ENCODE measurements around the gene POMT2. TPM values are rescaled to one million over a fixed set of nuclear protein-coding genes. Genes with fewer than 3 reads are reported as not detected.

Gene POMT2
- total and polyA plus RNA-seq, 2 donors (not counting 3 experiments of a cell fraction or from before 2014, with no cell fraction given), result 19.5 to 48.2 TPM

DNA sequence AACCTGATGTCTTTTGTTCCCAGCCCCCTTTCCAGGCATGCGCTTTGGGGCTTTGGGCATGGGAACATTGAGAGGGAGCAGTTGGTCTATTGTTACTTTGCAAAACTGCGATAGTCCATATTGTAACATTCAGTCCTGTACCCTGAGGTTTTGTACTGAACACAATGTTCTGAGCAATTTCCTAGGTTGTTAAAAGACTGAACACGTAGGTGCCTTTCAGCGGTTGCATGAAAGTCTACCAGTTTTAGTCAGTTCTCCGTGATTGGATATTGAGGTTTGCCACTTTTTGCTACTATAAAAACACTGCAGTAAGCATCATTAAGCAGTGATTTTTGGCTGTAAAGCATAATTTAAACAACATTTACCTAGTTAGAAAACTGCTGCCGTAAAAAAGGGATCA is 69.8 kb downstream of the POMT2 start:
- no peak overlapping the region for H3K27ac ChIP-seq (ENCODE audit: insufficient read depth, low read depth, low read length)
- ChIA-PET POLR2A (no interaction called here), CTCF (no interaction called here)
- TF ChIP-seq POLR2A (IDR thresholded peaks at IDR 0.05; ENCODE audit: low read depth, low read length), result no peak
- TF ChIP-seq POLR2AphosphoS5 (IDR thresholded peaks at IDR 0.05; ENCODE audit: insufficient read depth, low read depth, low read length), result no peak
- TF ChIP-seq GATA2 (IDR thresholded peaks at IDR 0.05; ENCODE audit: insufficient read depth, insufficient read length, low read depth, low read length), result no peak
- no peak for TF ChIP-seq FOS (IDR thresholded peaks at IDR 0.05; ENCODE audit: borderline replicate concordance, insufficient read depth, low read length)
- DNase-seq (ENCODE audit: low read depth, low spot score) (no peak), FAIRE-seq (no peak)
- H3K9me3 ChIP-seq (replicated peaks; ENCODE audit: control insufficient read depth, insufficient read depth, low read length), result no peaks in the 10 kb centered on the region
- H3K9me1 ChIP-seq (replicated peaks; ENCODE audit: control insufficient read depth, extremely low read depth, insufficient read depth, low read length), result no peaks in the 10 kb centered on the region
- H3K4me2 ChIP-seq (ENCODE audit: insufficient read depth, low read length), result no peak overlapping the region
- no peaks in the 10 kb centered on the region for H3K36me3 ChIP-seq (ENCODE audit: control insufficient read depth in 2 of 2, extremely low read depth in 1 of 2, insufficient read depth in 2 of 2, low read length in 2 of 2)
- H2AFZ ChIP-seq (ENCODE audit: low read depth, low read length), result no peak overlapping the region
- H3K27me3 ChIP-seq (ENCODE audit: control insufficient read depth in 2 of 2, insufficient read depth in 2 of 2, low read length in 2 of 2), result no peaks in the 10 kb centered on the region
- intact Hi-C loops (cut with micrococcal nuclease), result no loop called here
- no peak overlapping the region for H3K9ac ChIP-seq (replicated peaks; ENCODE audit: extremely low read depth, insufficient read depth, low read length)
- dilution Hi-C loops (cut with MboI; ENCODE audit: extremely low pct_ligation_motif_present, low sequenced_read_pairs), result no loop called here
- H3K4me1 ChIP-seq (ENCODE audit: control insufficient read depth, extremely low read depth, insufficient read depth, low read length), result no peaks in the 10 kb centered on the region
- no peak overlapping the region for H3K4me3 ChIP-seq (replicated peaks in 1 of 3; ENCODE audit: insufficient read depth in 1 of 3, low read depth in 1 of 3, low read length in 3 of 3)
- no peaks in the 10 kb centered on the region for H4K20me1 ChIP-seq (replicated peaks; ENCODE audit: control insufficient read depth, extremely low read depth, insufficient read depth, low read length)
- no TSS peak for BruUV-seq (replicated peaks)
- no peaks in the 10 kb centered on the region for H3K79me2 ChIP-seq (ENCODE audit: control insufficient read depth, insufficient read depth, low read length)

DNA sequence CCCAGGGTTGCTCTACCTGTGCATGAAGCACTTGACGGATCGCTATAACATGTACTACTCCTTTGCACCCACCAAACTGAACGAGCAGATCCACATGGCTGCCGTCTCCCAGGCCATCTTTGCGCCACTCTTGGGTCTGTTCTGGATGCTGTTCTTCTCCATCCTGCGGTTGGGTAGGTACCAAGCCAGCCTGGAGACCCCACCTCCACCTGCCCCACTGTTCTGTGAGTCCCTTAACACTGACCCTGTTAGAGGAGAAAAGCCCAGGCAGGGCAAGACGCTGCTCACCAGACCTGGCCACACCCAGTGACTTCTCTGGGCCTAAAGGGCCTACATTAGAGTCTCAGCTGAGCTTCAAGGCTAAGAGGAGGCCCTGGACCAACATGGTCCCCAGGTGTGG is 71.4 kb downstream of the POMT2 start:
- H3K27me3 ChIP-seq (ENCODE audit: control insufficient read depth in 2 of 2, insufficient read depth in 2 of 2, low read length in 2 of 2), result no peaks in the 10 kb centered on the region
- TF ChIP-seq JUN (IDR thresholded peaks at IDR 0.05; ENCODE audit: borderline replicate concordance, insufficient read depth, insufficient read length, low read depth) (no peak), POLR2AphosphoS5 (IDR thresholded peaks at IDR 0.05; ENCODE audit: insufficient read depth, low read depth, low read length) (no peak), MYC (IDR thresholded peaks at IDR 0.05; ENCODE audit: low read depth, low read length) (no peak), FOS (IDR thresholded peaks at IDR 0.05; ENCODE audit: borderline replicate concordance, insufficient read depth, low read length) (no peak), EZH2 (IDR thresholded peaks at IDR 0.05; ENCODE audit: borderline replicate concordance, low read depth, low read length, severe bottlenecking) (no peak), POLR2A (IDR thresholded peaks at IDR 0.05; ENCODE audit: low read depth, low read length) (no peak), GATA2 (IDR thresholded peaks at IDR 0.05; ENCODE audit: insufficient read depth, insufficient read length, low read depth, low read length) (no peak)
- TF ChIP-seq, protein P1, sequence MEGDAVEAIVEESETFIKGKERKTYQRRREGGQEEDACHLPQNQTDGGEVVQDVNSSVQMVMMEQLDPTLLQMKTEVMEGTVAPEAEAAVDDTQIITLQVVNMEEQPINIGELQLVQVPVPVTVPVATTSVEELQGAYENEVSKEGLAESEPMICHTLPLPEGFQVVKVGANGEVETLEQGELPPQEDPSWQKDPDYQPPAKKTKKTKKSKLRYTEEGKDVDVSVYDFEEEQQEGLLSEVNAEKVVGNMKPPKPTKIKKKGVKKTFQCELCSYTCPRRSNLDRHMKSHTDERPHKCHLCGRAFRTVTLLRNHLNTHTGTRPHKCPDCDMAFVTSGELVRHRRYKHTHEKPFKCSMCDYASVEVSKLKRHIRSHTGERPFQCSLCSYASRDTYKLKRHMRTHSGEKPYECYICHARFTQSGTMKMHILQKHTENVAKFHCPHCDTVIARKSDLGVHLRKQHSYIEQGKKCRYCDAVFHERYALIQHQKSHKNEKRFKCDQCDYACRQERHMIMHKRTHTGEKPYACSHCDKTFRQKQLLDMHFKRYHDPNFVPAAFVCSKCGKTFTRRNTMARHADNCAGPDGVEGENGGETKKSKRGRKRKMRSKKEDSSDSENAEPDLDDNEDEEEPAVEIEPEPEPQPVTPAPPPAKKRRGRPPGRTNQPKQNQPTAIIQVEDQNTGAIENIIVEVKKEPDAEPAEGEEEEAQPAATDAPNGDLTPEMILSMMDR (IDR thresholded peaks at IDR 0.05; ENCODE audit: extremely low read depth in 1 of 2, insufficient read depth in 1 of 2, low read depth in 1 of 2, low read length in 2 of 2), result no peak
- TF ChIP-seq, protein P2, sequence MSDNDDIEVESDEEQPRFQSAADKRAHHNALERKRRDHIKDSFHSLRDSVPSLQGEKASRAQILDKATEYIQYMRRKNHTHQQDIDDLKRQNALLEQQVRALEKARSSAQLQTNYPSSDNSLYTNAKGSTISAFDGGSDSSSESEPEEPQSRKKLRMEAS (IDR thresholded peaks at IDR 0.05; ENCODE audit: insufficient read depth, insufficient read length), result no peak
- FAIRE-seq, result no peak
- no peaks in the 10 kb centered on the region for H3K4me1 ChIP-seq (ENCODE audit: control insufficient read depth, extremely low read depth, insufficient read depth, low read length)
- ChIA-PET POLR2A (no interaction called here), CTCF (interaction anchor here (0.9 to 1.1 kb wide), 2 partner anchors 15 to 67 kb away, joined by 3 to 4 read pairs; no protein-coding TSS in a partner anchor)
- DNase-seq (ENCODE audit: low read depth, low spot score), result no peak
- H3K4me2 ChIP-seq (ENCODE audit: insufficient read depth, low read length), result no peak overlapping the region
- no peaks in the 10 kb centered on the region for H3K79me2 ChIP-seq (ENCODE audit: control insufficient read depth, insufficient read depth, low read length)
- H3K9me3 ChIP-seq (replicated peaks; ENCODE audit: control insufficient read depth, insufficient read depth, low read length), result no peaks in the 10 kb centered on the region
- BruUV-seq (replicated peaks), result no TSS peak
- H3K27ac ChIP-seq (ENCODE audit: insufficient read depth, low read depth, low read length), result no peak overlapping the region
- no peaks in the 10 kb centered on the region for H3K36me3 ChIP-seq (ENCODE audit: control insufficient read depth in 2 of 2, extremely low read depth in 1 of 2, insufficient read depth in 2 of 2, low read length in 2 of 2)
- H3K4me3 ChIP-seq (replicated peaks in 1 of 3; ENCODE audit: insufficient read depth in 1 of 3, low read depth in 1 of 3, low read length in 3 of 3), result no peak overlapping the region
- intact Hi-C loops (cut with micrococcal nuclease) (no loop called here), dilution Hi-C loops (cut with MboI; ENCODE audit: extremely low pct_ligation_motif_present, low sequenced_read_pairs) (no loop called here)
- H4K20me1 ChIP-seq (replicated peaks; ENCODE audit: control insufficient read depth, extremely low read depth, insufficient read depth, low read length), result no peaks in the 10 kb centered on the region
- no peaks in the 10 kb centered on the region for H3K9me1 ChIP-seq (replicated peaks; ENCODE audit: control insufficient read depth, extremely low read depth, insufficient read depth, low read length)
- H3K9ac ChIP-seq (replicated peaks; ENCODE audit: extremely low read depth, insufficient read depth, low read length), result no peak overlapping the region
- H2AFZ ChIP-seq (ENCODE audit: low read depth, low read length), result no peak overlapping the region
